GM12864 (cell line): ENCODE results near the gene PITPNB.

Source experiments
- DNase-seq: peaks from one replicate; pipeline ENCODE4 v3.0.0-alpha.2; 2011; ENCODE audit warnings: low read depth
- H3K4me3 ChIP-seq: 2 replicates; pipeline ENCODE4 v1.5.1; 2011; ENCODE audit warnings: mild to moderate bottlenecking, low read depth, low read length, control low read depth
- CTCF ChIP-seq: IDR thresholded peaks from 2 replicates; pipeline ENCODE4 v1.5.1; 2011; ENCODE audit warnings: low read depth, mild to moderate bottlenecking, moderate library complexity, low read length, control low read depth, inconsistent platforms; ENCODE audit errors: missing control alignments

PITPNB gene

GRCh38 chr22:27844256-27844655 lies 74.8 kb downstream of the PITPNB start:
- H3K4me3 ChIP-seq = no peak overlapping the region
- no peak for DNase-seq
- TF ChIP-seq CTCF = no peak

GRCh38 chr22:27843441-27843840 lies 75.6 kb downstream of the PITPNB start:
- DNase-seq = no peak
- no peak overlapping the region for H3K4me3 ChIP-seq
- TF ChIP-seq CTCF = no peak

GRCh38 chr22:27842669-27843431 lies 76.2 kb downstream of the PITPNB start:
- DNase-seq = no peak
- no peak overlapping the region for H3K4me3 ChIP-seq
- no peak for TF ChIP-seq CTCF

GRCh38 chr22:27842201-27842600 lies 76.9 kb downstream of the PITPNB start:
- H3K4me3 ChIP-seq = no peak overlapping the region
- DNase-seq = no peak
- no peak for TF ChIP-seq CTCF

- H3K4me3 ChIP-seq = no peak overlapping the region
- DNase-seq = no peak
- no peak for TF ChIP-seq CTCF
Measured at GRCh38 chr22:27840436-27840835, 78.6 kb downstream of the PITPNB start.

GRCh38 chr22:27839057-27839660 lies 79.9 kb downstream of the PITPNB start:
- no peak overlapping the region for H3K4me3 ChIP-seq
- no peak for TF ChIP-seq CTCF
- DNase-seq = no peak

- no peak overlapping the region for H3K4me3 ChIP-seq
- DNase-seq = no peak
- no peak for TF ChIP-seq CTCF
Measured at GRCh38 chr22:27836181-27836580, 82.9 kb downstream of the PITPNB start.
